ENCODE measurements around the gene FGFR3. TPM values are rescaled to one million over a fixed set of nuclear protein-coding genes. Genes with fewer than 3 reads are reported as not detected.
A peak's percentile ranks its signal among the peaks of the same experiment; 100 is the strongest.

The FGFR3 gene
- total and polyA plus RNA-seq, 9 of the 15 experiments (the other 6 are each of a cell fraction or from before 2014, with no cell fraction given): 1.2 to 60.4 (median 12.7) TPM

GRCh38 chr4:1855333-1856070, 62.4 kb downstream of the FGFR3 start (continued):
- no peak for TF ChIP-seq POLR2B (IDR thresholded peaks at IDR 0.05; ENCODE audit: low read depth, partially characterized antibody)
- no peak for TF ChIP-seq EZH2 (IDR thresholded peaks at IDR 0.05; ENCODE audit: borderline replicate concordance, low read depth, low read length)
- no peak for TF ChIP-seq ZNF655 (CRISPR knock-in tag; IDR thresholded peaks at IDR 0.05)
- no peak for TF ChIP-seq ZZZ3 (IDR thresholded peaks at IDR 0.05)
- no peak for TF ChIP-seq DNMT1 (IDR thresholded peaks at IDR 0.05)
- no peak for TF ChIP-seq ZNF3 (CRISPR knock-in tag; IDR thresholded peaks at IDR 0.05)
- TF ChIP-seq NFIC (IDR thresholded peaks at IDR 0.05): no peak
- TF ChIP-seq ZNF133 (CRISPR knock-in tag; IDR thresholded peaks at IDR 0.05): no peak
- TF ChIP-seq BHLHE40 (IDR thresholded peaks at IDR 0.05; ENCODE audit: low read length): peak; percentile 54; the same call in 1 of the 2 replicates
- no peak for TF ChIP-seq ZNF395 (CRISPR knock-in tag; IDR thresholded peaks at IDR 0.05)
- no peak for TF ChIP-seq NBN (IDR thresholded peaks at IDR 0.05; ENCODE audit: low read depth)
- TF ChIP-seq HOMEZ (CRISPR knock-in tag; IDR thresholded peaks at IDR 0.05): no peak
- TF ChIP-seq ATF1 (CRISPR knock-in tag; IDR thresholded peaks at IDR 0.05): 0 out of 2 replicates have a peak, but pooled peaks have one; percentile 18
- no peak for TF ChIP-seq ATF1 (tag; IDR thresholded peaks at IDR 0.05)
- no peak for TF ChIP-seq ARID4B (CRISPR knock-in tag; IDR thresholded peaks at IDR 0.05)
- no peak for TF ChIP-seq ZNF232 (CRISPR knock-in tag; IDR thresholded peaks at IDR 0.05)
- TF ChIP-seq SREBF1 (IDR thresholded peaks at IDR 0.05; ENCODE audit: borderline replicate concordance, low read depth, low read length): no peak
- TF ChIP-seq TCF3 (CRISPR knock-in tag; IDR thresholded peaks at IDR 0.05): no peak
- 0 out of 2 replicates have a peak, but pooled peaks have one; percentile 25 for TF ChIP-seq RBM14 (IDR thresholded peaks at IDR 0.05; ENCODE audit: borderline replicate concordance, insufficient read depth, low read depth, low read length)
- TF ChIP-seq U2AF1 (optimal IDR thresholded peaks at IDR 0.05; ENCODE audit: low read depth, low read length): no peak
